ENCODE results near the gene TFCP2L1.
"Not testable (repeated sequence)": the region's sequence is repeated elsewhere in the genome, so short reads cannot be mapped to it uniquely, and the experiment has no call there.

The TFCP2L1 gene

GRCh38 chr2:121284463-121285449 lies at the start of gene TFCP2L1:
TFCP2L1 (minus strand) TSS chr2:121285202; CDS start chr2:121285109, 93 bp downstream.
- DNase-seq, result peak in 1 of 2 donors; percentile 22

GRCh38 chr2:121333834-121334558 lies 49.0 kb upstream of the TFCP2L1 start:
- DNase-seq, result no peak

- DNase-seq, result no peak
Observed at GRCh38 chr2:121333231-121333630, 48.2 kb upstream of the TFCP2L1 start.

GRCh38 chr2:121331324-121331723 lies 46.3 kb upstream of the TFCP2L1 start:
- DNase-seq, result not testable (repeated sequence)

- DNase-seq, result no peak
Observed at GRCh38 chr2:121330921-121331320, 45.9 kb upstream of the TFCP2L1 start.

- DNase-seq, result no peak
Observed at GRCh38 chr2:121329786-121330185, 44.8 kb upstream of the TFCP2L1 start.

- no peak for DNase-seq
Observed at GRCh38 chr2:121326628-121327027, 41.6 kb upstream of the TFCP2L1 start.

GRCh38 chr2:121324601-121325000 lies 39.6 kb upstream of the TFCP2L1 start:
- DNase-seq, result no peak

GRCh38 chr2:121321476-121321875 lies 36.5 kb upstream of the TFCP2L1 start:
- DNase-seq, result no peak

GRCh38 chr2:121319941-121320340 lies 34.9 kb upstream of the TFCP2L1 start:
- DNase-seq, result no peak

GRCh38 chr2:121316986-121317385 lies 32.0 kb upstream of the TFCP2L1 start:
- DNase-seq, result no peak

- DNase-seq, result not testable (repeated sequence)
Observed at GRCh38 chr2:121313701-121314100, 28.7 kb upstream of the TFCP2L1 start.

GRCh38 chr2:121309801-121310200 lies 24.8 kb upstream of the TFCP2L1 start:
- DNase-seq, result peak; percentile 10 to 65

- no peak for DNase-seq
Observed at GRCh38 chr2:121309323-121309722, 24.3 kb upstream of the TFCP2L1 start.

- no peak for DNase-seq
Observed at GRCh38 chr2:121307048-121307447, 22.0 kb upstream of the TFCP2L1 start.

- no peak for DNase-seq
Observed at GRCh38 chr2:121304941-121305340, 19.9 kb upstream of the TFCP2L1 start.

- no peak for DNase-seq
Observed at GRCh38 chr2:121303531-121304263, 18.7 kb upstream of the TFCP2L1 start.

GRCh38 chr2:121301190-121301589 lies 16.2 kb upstream of the TFCP2L1 start:
- DNase-seq, result not testable (repeated sequence)

- DNase-seq, result no peak
Observed at GRCh38 chr2:121298476-121298875, 13.5 kb upstream of the TFCP2L1 start.

GRCh38 chr2:121297866-121298265 lies 12.9 kb upstream of the TFCP2L1 start:
- not testable (repeated sequence) for DNase-seq

GRCh38 chr2:121297217-121297830 lies 12.3 kb upstream of the TFCP2L1 start:
- no peak for DNase-seq

GRCh38 chr2:121295911-121296650 lies 11.1 kb upstream of the TFCP2L1 start:
- DNase-seq, result no peak
